Suprapubic skin (tissue), 4 donors: ENCODE measurements around the gene RIC3. TPM values are rescaled to one million over a fixed set of nuclear protein-coding genes. Genes with fewer than 3 reads are reported as not detected.

Experiments used
- DNase-seq, 2 donors: peaks; one replicate each; pipeline ENCODE4 v3.0.0-alpha.2; 2019; ENCODE audit warnings: low spot score in 2 of 2
- H3K27ac ChIP-seq: fragments of 200-600 bp; sonication (generic); one replicate; pipeline ENCODE4 v1.5.1; 2019
- H3K27me3 ChIP-seq: fragments of 200-600 bp; sonication (generic); one replicate; pipeline ENCODE4 v1.5.1; 2019
- H3K36me3 ChIP-seq: fragments of 200-600 bp; sonication (generic); one replicate; pipeline ENCODE4 v1.5.1; 2019
- H3K4me1 ChIP-seq: fragments of 200-600 bp; sonication (generic); one replicate; pipeline ENCODE4 v1.5.1; 2019
- H3K4me3 ChIP-seq: fragments of 200-600 bp; sonication (generic); one replicate; pipeline ENCODE4 v1.5.1; 2019; ENCODE audit warnings: mild to moderate bottlenecking
- H3K9me3 ChIP-seq: fragments of 200-600 bp; sonication (generic); one replicate; pipeline ENCODE4 v1.5.1; 2019
- EP300 ChIP-seq: sonication (generic); formaldehyde crosslinking; IDR thresholded peaks from one replicate; pipeline ENCODE4 v1.6.1; 2017; ENCODE audit warnings: antibody characterized with exemption
- POLR2A ChIP-seq, 2 donors: fragments of 450-650 bp; IDR thresholded peaks; one replicate each; pipeline ENCODE4 v1.6.1; 2017; ENCODE audit warnings: antibody characterized with exemption in 2 of 2, mild to moderate bottlenecking in 2 of 2, moderate library complexity in 2 of 2
- POLR2AphosphoS5 ChIP-seq, 3 donors: sonication (generic); formaldehyde crosslinking; IDR thresholded peaks; one replicate each; pipeline ENCODE4 v1.6.1; 2017; ENCODE audit warnings: antibody characterized with exemption in 3 of 3
- WGBS: methylation state at CpG from one replicate; pipeline ENCODE4 v1.1.5; 2018; 5-methylcytosine and 5-hydroxymethylcytosine counted together
- total RNA-seq, 4 donors: library from RNA; depleted of rRNA; stranded (reverse); fragments of >200 nt; gene quantifications; one replicate each; pipeline ENCODE4 v1.1.0, GENCODE V29; 2016
- TF ChIP-seq, protein P1 (sequence below), 2 donors: fragments of 200-600 bp in 1 of 2; fragments of 450-650 bp in 1 of 2; sonication (generic) in 1 of 2; IDR thresholded peaks; one replicate each; pipeline ENCODE4 v1.5.1; 2016 to 2019; ENCODE audit warnings: antibody characterized with exemption in 2 of 2, mild to moderate bottlenecking in 1 of 2, moderate library complexity in 1 of 2

The RIC3 gene
- total RNA-seq, 4 donors from 2014 or later = 20.5 to 118 (median 35.1) TPM

DNA sequence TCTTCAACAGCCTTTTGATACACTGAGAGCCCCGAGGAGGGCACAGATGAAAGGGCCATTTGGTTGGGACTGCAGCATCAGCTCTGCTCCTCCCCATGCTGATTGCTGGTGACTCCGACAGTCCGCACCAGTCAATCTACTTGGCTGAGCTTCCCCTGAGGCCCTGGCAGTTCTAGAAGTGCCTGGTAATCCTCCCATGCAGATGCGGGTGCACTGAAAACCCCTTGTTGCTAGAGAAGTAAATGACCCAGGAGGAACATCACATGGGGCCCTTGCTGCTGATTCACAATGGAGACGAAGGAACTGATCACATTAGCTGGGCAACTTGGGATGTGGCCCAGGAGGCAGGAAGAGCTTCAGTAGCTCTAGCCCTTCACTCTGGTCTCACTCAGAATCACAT is 35.2 kb upstream of the RIC3 start:
- H3K4me3 ChIP-seq = no peak overlapping the region
- 60% methylated on average over 5 of the region's 5 CpGs for WGBS
- H3K27me3 ChIP-seq = peaks cover 13% of the 10 kb centered on the region
- no peaks in the 10 kb centered on the region for H3K9me3 ChIP-seq
- TF ChIP-seq, protein P1, sequence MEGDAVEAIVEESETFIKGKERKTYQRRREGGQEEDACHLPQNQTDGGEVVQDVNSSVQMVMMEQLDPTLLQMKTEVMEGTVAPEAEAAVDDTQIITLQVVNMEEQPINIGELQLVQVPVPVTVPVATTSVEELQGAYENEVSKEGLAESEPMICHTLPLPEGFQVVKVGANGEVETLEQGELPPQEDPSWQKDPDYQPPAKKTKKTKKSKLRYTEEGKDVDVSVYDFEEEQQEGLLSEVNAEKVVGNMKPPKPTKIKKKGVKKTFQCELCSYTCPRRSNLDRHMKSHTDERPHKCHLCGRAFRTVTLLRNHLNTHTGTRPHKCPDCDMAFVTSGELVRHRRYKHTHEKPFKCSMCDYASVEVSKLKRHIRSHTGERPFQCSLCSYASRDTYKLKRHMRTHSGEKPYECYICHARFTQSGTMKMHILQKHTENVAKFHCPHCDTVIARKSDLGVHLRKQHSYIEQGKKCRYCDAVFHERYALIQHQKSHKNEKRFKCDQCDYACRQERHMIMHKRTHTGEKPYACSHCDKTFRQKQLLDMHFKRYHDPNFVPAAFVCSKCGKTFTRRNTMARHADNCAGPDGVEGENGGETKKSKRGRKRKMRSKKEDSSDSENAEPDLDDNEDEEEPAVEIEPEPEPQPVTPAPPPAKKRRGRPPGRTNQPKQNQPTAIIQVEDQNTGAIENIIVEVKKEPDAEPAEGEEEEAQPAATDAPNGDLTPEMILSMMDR (IDR thresholded peaks at IDR 0.05) = no peak
- TF ChIP-seq EP300 = no peak
- TF ChIP-seq POLR2AphosphoS5 (IDR thresholded peaks at IDR 0.05) = no peak
- no peak for TF ChIP-seq POLR2A (IDR thresholded peaks at IDR 0.05)
- DNase-seq = peak in 1 of 2 donors; percentile 45
- no peaks in the 10 kb centered on the region for H3K36me3 ChIP-seq
- H3K4me1 ChIP-seq = peaks cover 7% of the 10 kb centered on the region
- no peak overlapping the region for H3K27ac ChIP-seq

DNA sequence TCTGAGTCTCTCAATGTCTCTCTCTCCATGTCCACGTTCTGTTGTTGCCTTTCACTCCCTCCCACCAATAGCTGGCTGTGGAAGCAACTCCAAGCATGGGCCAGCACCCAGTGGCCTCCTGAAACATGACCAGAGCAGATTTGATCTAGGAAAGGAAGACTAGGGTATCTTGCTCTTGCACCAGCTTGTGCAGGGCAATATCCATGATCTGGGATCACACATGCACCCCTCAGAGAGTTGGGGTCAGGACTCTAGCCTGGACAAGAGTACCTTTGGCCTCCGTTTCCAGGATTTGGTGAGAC is 34.5 kb upstream of the RIC3 start:
- peaks cover 7% of the 10 kb centered on the region for H3K4me1 ChIP-seq
- H3K9me3 ChIP-seq = no peaks in the 10 kb centered on the region
- DNase-seq = peak in 1 of 2 donors; percentile 4
- 91% methylated on average over 2 of the region's 2 CpGs for WGBS
- H3K27me3 ChIP-seq = peaks cover 11% of the 10 kb centered on the region
- H3K4me3 ChIP-seq = no peak overlapping the region
- H3K36me3 ChIP-seq = no peaks in the 10 kb centered on the region
- no peak overlapping the region for H3K27ac ChIP-seq
- no peak for TF ChIP-seq POLR2AphosphoS5 (IDR thresholded peaks at IDR 0.05)
- no peak for TF ChIP-seq POLR2A (IDR thresholded peaks at IDR 0.05)
- TF ChIP-seq EP300 = no peak
- TF ChIP-seq, protein P1 (IDR thresholded peaks at IDR 0.05) = no peak

DNA sequence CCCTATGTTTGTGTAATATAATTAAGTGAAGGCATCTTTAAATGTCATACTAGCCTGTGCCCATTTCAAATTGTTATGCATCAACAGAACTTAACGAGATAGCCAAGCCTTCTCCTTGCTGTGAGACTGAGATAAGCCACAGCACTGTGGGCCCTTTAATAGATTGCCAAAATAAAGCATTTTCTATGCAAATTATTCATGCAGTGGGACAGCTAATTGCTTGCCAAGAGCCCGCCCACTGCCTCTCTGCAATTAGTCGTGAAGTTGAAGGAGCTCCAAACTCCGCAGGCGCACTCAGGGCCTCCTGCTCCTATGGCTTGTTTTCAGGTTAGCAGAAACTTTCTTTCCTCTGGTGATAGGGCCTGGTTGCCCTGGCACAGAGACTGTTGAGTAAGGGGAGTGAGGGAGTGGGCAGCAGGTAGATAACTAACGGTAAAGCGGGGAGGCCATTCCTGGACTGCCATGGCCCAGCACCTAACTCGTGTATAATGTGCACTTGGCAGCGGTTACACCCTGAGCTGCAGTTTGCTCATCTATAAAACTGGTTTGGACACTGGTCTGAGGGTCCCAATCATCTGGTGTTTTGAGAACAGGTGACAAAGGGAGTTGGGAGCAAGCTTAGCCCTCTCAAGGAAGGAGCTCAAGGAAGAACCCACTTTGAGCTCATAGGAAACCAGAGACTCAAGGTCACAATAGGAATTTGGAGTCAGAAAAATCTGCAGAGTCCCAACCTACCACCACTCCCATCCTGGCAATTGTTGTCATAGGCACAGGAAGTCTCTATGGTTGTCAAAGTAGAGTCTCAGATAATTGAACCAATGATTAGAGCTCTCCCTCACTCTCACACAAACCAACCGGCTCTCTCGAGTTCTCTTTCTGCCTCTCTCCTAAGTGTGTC is 33.9 kb upstream of the RIC3 start:
- TF ChIP-seq, protein P1 (IDR thresholded peaks at IDR 0.05) = no peak
- TF ChIP-seq EP300 = no peak
- TF ChIP-seq POLR2AphosphoS5 (IDR thresholded peaks at IDR 0.05) = no peak
- TF ChIP-seq POLR2A (IDR thresholded peaks at IDR 0.05) = no peak
- no peaks in the 10 kb centered on the region for H3K36me3 ChIP-seq
- H3K4me1 ChIP-seq = peaks cover 7% of the 10 kb centered on the region
- H3K9me3 ChIP-seq = no peaks in the 10 kb centered on the region
- WGBS = 73% methylated on average over 11 of the region's 11 CpGs
- peak in 1 of 2 donors; percentile 71 for DNase-seq
- H3K27ac ChIP-seq = no peak overlapping the region
- H3K4me3 ChIP-seq = no peak overlapping the region
- peaks cover 10% of the 10 kb centered on the region for H3K27me3 ChIP-seq

DNA sequence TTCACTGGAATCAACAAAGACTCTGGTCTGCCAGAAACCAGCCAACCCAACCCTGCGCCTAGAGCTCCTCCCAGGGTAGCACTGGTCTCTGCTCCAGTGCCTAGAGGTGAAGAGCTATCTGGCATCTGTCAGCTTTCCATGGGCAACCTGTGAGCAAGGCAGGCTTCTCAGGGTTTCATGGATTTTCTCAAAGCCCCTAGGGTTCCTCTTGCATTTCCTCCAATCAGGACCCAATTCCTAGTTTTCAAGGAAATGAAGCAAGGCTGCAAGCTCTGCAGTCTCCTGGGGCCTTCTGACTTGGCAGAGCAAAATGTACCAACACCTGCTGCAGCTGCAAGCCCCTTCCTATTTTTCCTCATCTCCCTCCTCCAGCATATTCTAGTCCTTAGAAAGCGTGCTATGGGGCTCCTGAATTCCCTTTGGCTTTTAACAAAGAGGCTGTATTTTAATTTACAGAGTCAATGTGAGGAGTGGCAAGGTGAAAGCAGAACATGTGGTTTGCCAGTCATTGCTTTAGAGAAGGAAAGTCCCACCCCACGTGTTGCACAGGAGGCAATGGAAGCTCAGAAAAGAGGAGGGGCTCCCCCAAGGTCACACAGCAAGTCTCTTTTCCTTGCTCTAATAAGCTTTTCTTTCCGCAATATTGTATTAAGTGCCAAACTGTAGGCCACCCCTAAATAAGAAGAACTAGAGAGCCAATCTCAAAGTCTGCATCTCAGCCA is 33.0 kb upstream of the RIC3 start:
- DNase-seq = peak in 1 of 2 donors; percentile 35
- no peak for TF ChIP-seq EP300
- TF ChIP-seq, protein P1 (IDR thresholded peaks at IDR 0.05) = no peak
- TF ChIP-seq POLR2A (IDR thresholded peaks at IDR 0.05) = no peak
- TF ChIP-seq POLR2AphosphoS5 (IDR thresholded peaks at IDR 0.05) = no peak

DNA sequence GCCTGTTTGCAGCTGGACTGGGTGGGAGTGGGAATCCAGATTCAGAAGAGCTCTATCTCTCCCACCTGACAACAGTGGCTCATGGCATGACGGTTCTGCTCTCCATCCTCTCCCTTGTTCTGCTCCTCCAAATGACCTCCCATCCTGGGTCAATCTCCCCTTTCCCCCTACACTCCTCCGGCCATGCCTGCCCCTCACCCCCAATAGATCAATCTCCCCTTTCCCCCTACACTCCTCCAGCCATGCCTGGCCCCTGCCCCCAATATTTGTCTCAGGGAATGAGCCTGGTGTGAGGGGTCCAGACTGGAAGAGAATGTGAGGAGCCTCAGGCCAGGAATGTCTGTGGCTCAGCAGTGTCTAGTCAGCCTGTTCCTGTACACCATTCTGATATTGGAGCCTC is 30.9 kb upstream of the RIC3 start:
- no peaks in the 10 kb centered on the region for H3K4me1 ChIP-seq
- no peaks in the 10 kb centered on the region for H3K36me3 ChIP-seq
- WGBS = 65% methylated on average over 2 of the region's 2 CpGs
- H3K27me3 ChIP-seq = no peaks in the 10 kb centered on the region
- H3K9me3 ChIP-seq = no peaks in the 10 kb centered on the region
- peak in 1 of 2 donors; percentile 4 for DNase-seq
- H3K4me3 ChIP-seq = no peak overlapping the region
- H3K27ac ChIP-seq = no peak overlapping the region
- TF ChIP-seq POLR2AphosphoS5 (IDR thresholded peaks at IDR 0.05) (no peak), POLR2A (IDR thresholded peaks at IDR 0.05) (no peak), EP300 (no peak)
- TF ChIP-seq, protein P1 (IDR thresholded peaks at IDR 0.05) = no peak

More for the DNA sequence above, 33.0 kb upstream of the RIC3 start:
- H3K4me3 ChIP-seq = no peak overlapping the region
- no peaks in the 10 kb centered on the region for H3K9me3 ChIP-seq
- H3K4me1 ChIP-seq = no peaks in the 10 kb centered on the region
- 53% methylated on average over 4 of the region's 4 CpGs for WGBS
- H3K27ac ChIP-seq = no peak overlapping the region
- no peaks in the 10 kb centered on the region for H3K36me3 ChIP-seq
- H3K27me3 ChIP-seq = peaks cover under 1% of the 10 kb centered on the region
